HepG2 (cell line): Measurements from ENCODE around the gene SRI.

Source experiments
- CHD2 ChIP-seq: IDR thresholded peaks from 2 replicates; pipeline ENCODE4 v1.6.1; 2011; ENCODE audit warnings: low read depth, low read length, improper control_type of control experiment
- CHD4 ChIP-seq: fragments of 200-600 bp; sonication (generic); IDR thresholded peaks from 2 replicates; pipeline ENCODE4 v1.7.0; 2017; ENCODE audit warnings: mild to moderate bottlenecking, low read length, borderline replicate concordance
- POGK ChIP-seq: sonication (generic); formaldehyde crosslinking; conservative IDR thresholded peaks from 2 replicates; pipeline ENCODE4 v1.8.0; 2022; ENCODE audit warnings: mild to moderate bottlenecking, moderate library complexity, missing genetic modification reagents
- RBFOX2 ChIP-seq: fragments of 200-400 bp; formaldehyde crosslinking; IDR thresholded peaks from 2 replicates; pipeline ENCODE4 v1.6.1; 2017; ENCODE audit warnings: low read depth, mild to moderate bottlenecking, low read length
- RNF219 ChIP-seq: sonication (generic); formaldehyde crosslinking; IDR thresholded peaks from 2 replicates; pipeline ENCODE4 v1.5.0; 2020; ENCODE audit warnings: mild to moderate bottlenecking, missing genetic modification reagents
- ZBTB26 ChIP-seq: IDR thresholded peaks from 2 replicates; pipeline ENCODE4 v1.6.1; 2016; ENCODE audit warnings: missing compliant biosample characterization, missing genetic modification reagents, borderline replicate concordance
- ZNF510 ChIP-seq: sonication (generic); formaldehyde crosslinking; IDR thresholded peaks from 2 replicates; pipeline ENCODE4 v1.4.0; 2020; ENCODE audit warnings: low read depth, mild to moderate bottlenecking, missing genetic modification reagents

GRCh38 chr7:88223265-88223664 is 3.4 kb upstream of the SRI start:
- TF ChIP-seq RBFOX2 (no peak), RNF219 (CRISPR knock-in tag) (no peak), CHD2 (no peak), CHD4 (no peak), ZBTB26 (CRISPR knock-in tag) (no peak), ZNF510 (no peak), POGK (CRISPR knock-in tag) (no peak)
